K562 (cell line): ENCODE results near the gene RAB5B. TPM values are rescaled to one million over a fixed set of nuclear protein-coding genes. Genes with fewer than 3 reads are reported as not detected.

Source experiments
- AFF4 ChIP-seq: sonication (generic); formaldehyde crosslinking; IDR thresholded peaks from 2 replicates; pipeline ENCODE4 v1.8.0; 2023; ENCODE audit warnings: mild to moderate bottlenecking, missing genetic modification reagents
- BRF1 ChIP-seq: IDR thresholded peaks from 3 replicates; pipeline ENCODE4 v1.6.1; 2011; ENCODE audit warnings: borderline replicate concordance, mild to moderate bottlenecking; ENCODE audit not compliant: insufficient read length; ENCODE audit errors: extremely low read depth
- CXXC5 ChIP-seq: fragments of 250-450 bp; sonication (Bioruptor Pico); IDR thresholded peaks from 2 replicates; pipeline ENCODE4 v1.8.0; 2022; ENCODE audit warnings: inconsistent platforms, mild to moderate bottlenecking, moderate library complexity
- HOMEZ ChIP-seq: fragments of 250-450 bp; sonication (Bioruptor Pico); IDR thresholded peaks from 2 replicates; pipeline ENCODE4 v1.4.0; 2020; ENCODE audit warnings: mild to moderate bottlenecking, moderate library complexity
- MNT ChIP-seq, 2 experiments: fragments of 450-650 bp; conservative IDR thresholded peaks; 2 replicates each; pipeline ENCODE4 v1.6.1; 2017; ENCODE audit warnings: mild to moderate bottlenecking in 2 of 2, moderate library complexity in 2 of 2
- MTF1 ChIP-seq: fragments of 250-450 bp; sonication (Bioruptor Pico); IDR thresholded peaks from 2 replicates; pipeline ENCODE4 v1.9.0; 2021; ENCODE audit warnings: moderate library complexity, mild to moderate bottlenecking, inconsistent platforms, borderline replicate concordance
- NFE2 ChIP-seq: IDR thresholded peaks from 2 replicates; pipeline ENCODE4 v1.6.1; 2014; ENCODE audit warnings: antibody characterized with exemption, low read depth
- RAD51 ChIP-seq: fragments of 450-650 bp; IDR thresholded peaks from 2 replicates; pipeline ENCODE4 v1.7.1; 2016; ENCODE audit warnings: low read depth, mild to moderate bottlenecking, borderline replicate concordance
- SAFB ChIP-seq: fragments of 200-400 bp; formaldehyde crosslinking; IDR thresholded peaks from 2 replicates; pipeline ENCODE4 v1.6.1; 2017; ENCODE audit warnings: low read depth, low read length, borderline replicate concordance
- TFAP4 ChIP-seq: sonication (generic); formaldehyde crosslinking; IDR thresholded peaks from 2 replicates; pipeline ENCODE4 v1.8.0; 2022; ENCODE audit warnings: missing genetic modification reagents, mild to moderate bottlenecking, moderate library complexity, borderline replicate concordance
- ZNF609 ChIP-seq: sonication (generic); formaldehyde crosslinking; IDR thresholded peaks from 2 replicates; pipeline ENCODE4 v1.8.1; 2023; ENCODE audit warnings: missing genetic modification reagents, mild to moderate bottlenecking, borderline replicate concordance
- ZNF764 ChIP-seq: fragments of 250-450 bp; sonication (Bioruptor Pico); IDR thresholded peaks from 2 replicates; pipeline ENCODE4 v1.4.0; 2020; ENCODE audit warnings: low read depth, mild to moderate bottlenecking, moderate library complexity
- polyA plus RNA-seq, 8 experiments: library from polyadenylated mRNA; depleted of rRNA in 4 of 8; stranded (reverse) in 5 of 8; unstranded in 3 of 8; fragments of >200 nt; fragmentation: Nextera tagmentation in 2 of 8; fragmentation: Illumina TruSeq in 1 of 8; extraction: Ambion mirVana in 2 of 8; extraction: Trizol in 1 of 8; gene quantifications; 2 replicates each; pipeline versions ENCODE4 v1.2.1 to v1.2.3, GENCODE V29; 2011 to 2014; ENCODE audit warnings: inconsistent platforms in 1 of 8, missing spikeins in 1 of 8
- total RNA-seq, 7 experiments: library from RNA; depleted of rRNA in 6 of 7; stranded (reverse); fragments of >200 nt in 6 of 7; fragmentation: Illumina TruSeq in 2 of 7; extraction: Trizol in 2 of 7; gene quantifications; 2 replicates each; pipeline versions ENCODE4 v1.2.1 to v1.2.3, GENCODE V29; 2011 to 2021; ENCODE audit warnings: low replicate concordance in 1 of 7

Gene RAB5B
- total and polyA plus RNA-seq, 9 of the 15 experiments (the other 6 are each of a cell fraction or from before 2014, with no cell fraction given) = 6.8 to 73.8 (median 25.2) TPM

GRCh38 chr12:55973599-55974307 is at the start of gene RAB5B (continued):
- no peak for TF ChIP-seq ZNF609
- no peak for TF ChIP-seq HOMEZ (CRISPR knock-in tag)
- peak; percentile 66 to 79 for TF ChIP-seq MNT (conservative IDR thresholded peaks at IDR 0.05)
- TF ChIP-seq NFE2 = 0 out of 2 replicates have a peak, but pooled peaks have one; percentile 32
- 0 out of 2 replicates have a peak, but pooled peaks have one; percentile 75 for TF ChIP-seq AFF4 (CRISPR knock-in tag)
- TF ChIP-seq ZNF764 (CRISPR knock-in tag) = no peak; the same call in 1 of the 2 replicates
- TF ChIP-seq BRF1 = no peak
- no peak for TF ChIP-seq SAFB
- TF ChIP-seq RAD51 = 0 out of 2 replicates have a peak, but pooled peaks have one; percentile 22
- TF ChIP-seq CXXC5 (CRISPR knock-in tag) = peak; percentile 79
- TF ChIP-seq MTF1 (CRISPR knock-in tag) = no peak
- peak; percentile 99 for TF ChIP-seq TFAP4 (CRISPR knock-in tag)
